SJSA1 (cell line): ENCODE results near the gene TUBB3. TPM values are rescaled to one million over a fixed set of nuclear protein-coding genes. Genes with fewer than 3 reads are reported as not detected.

ENCODE experiments used
- DNase-seq, 2 experiments: peaks; one replicate each; pipeline ENCODE4 v3.0.0-alpha.2; 2015 to 2020; ENCODE audit warnings: low spot score in 2 of 2, low read depth in 1 of 2
- H3K27ac ChIP-seq: fragments of 250-450 bp; sonication (Bioruptor Pico); 2 replicates; pipeline ENCODE4 v1.5.1; 2020; ENCODE audit warnings: mild to moderate bottlenecking, moderate library complexity
- H3K27me3 ChIP-seq: fragments of 250-450 bp; sonication (Bioruptor Pico); replicated peaks from 2 replicates; pipeline ENCODE4 v1.5.1; 2020; ENCODE audit warnings: mild to moderate bottlenecking, moderate library complexity
- H3K36me3 ChIP-seq: fragments of 250-450 bp; sonication (Bioruptor Pico); 2 replicates; pipeline ENCODE4 v1.5.1; 2020; ENCODE audit warnings: mild to moderate bottlenecking
- H3K4me1 ChIP-seq: fragments of 250-450 bp; sonication (Bioruptor Pico); replicated peaks from 2 replicates; pipeline ENCODE4 v1.6.1; 2021; ENCODE audit warnings: mild to moderate bottlenecking
- H3K4me3 ChIP-seq: fragments of 250-450 bp; sonication (Bioruptor Pico); 2 replicates; pipeline ENCODE4 v1.5.1; 2020; ENCODE audit warnings: mild to moderate bottlenecking
- H3K9me3 ChIP-seq: fragments of 250-450 bp; sonication (Bioruptor Pico); replicated peaks from 2 replicates; pipeline ENCODE4 v1.5.1; 2020; ENCODE audit warnings: mild to moderate bottlenecking
- total RNA-seq: library from RNA; depleted of rRNA; stranded (reverse); fragments of >200 nt; shearing (Covaris generic); gene quantifications from 2 replicates; pipeline ENCODE4 v1.2.3, GENCODE V29; 2014

TUBB3 gene
- total RNA-seq, 1 experiment from 2014 or later, result 104 TPM

GRCh38 chr16:89893642-89894548 lies 29.2 kb upstream of the TUBB3 start:
- Histone ChIP-seq H3K36me3 (peaks cover 91% of the 10 kb centered on the region), H3K27ac (no peak overlapping the region), H3K9me3 (no peaks in the 10 kb centered on the region), H3K4me3 (no peak overlapping the region), H3K4me1 (no peaks in the 10 kb centered on the region), H3K27me3 (no peaks in the 10 kb centered on the region)
- no peak for DNase-seq

DNA sequence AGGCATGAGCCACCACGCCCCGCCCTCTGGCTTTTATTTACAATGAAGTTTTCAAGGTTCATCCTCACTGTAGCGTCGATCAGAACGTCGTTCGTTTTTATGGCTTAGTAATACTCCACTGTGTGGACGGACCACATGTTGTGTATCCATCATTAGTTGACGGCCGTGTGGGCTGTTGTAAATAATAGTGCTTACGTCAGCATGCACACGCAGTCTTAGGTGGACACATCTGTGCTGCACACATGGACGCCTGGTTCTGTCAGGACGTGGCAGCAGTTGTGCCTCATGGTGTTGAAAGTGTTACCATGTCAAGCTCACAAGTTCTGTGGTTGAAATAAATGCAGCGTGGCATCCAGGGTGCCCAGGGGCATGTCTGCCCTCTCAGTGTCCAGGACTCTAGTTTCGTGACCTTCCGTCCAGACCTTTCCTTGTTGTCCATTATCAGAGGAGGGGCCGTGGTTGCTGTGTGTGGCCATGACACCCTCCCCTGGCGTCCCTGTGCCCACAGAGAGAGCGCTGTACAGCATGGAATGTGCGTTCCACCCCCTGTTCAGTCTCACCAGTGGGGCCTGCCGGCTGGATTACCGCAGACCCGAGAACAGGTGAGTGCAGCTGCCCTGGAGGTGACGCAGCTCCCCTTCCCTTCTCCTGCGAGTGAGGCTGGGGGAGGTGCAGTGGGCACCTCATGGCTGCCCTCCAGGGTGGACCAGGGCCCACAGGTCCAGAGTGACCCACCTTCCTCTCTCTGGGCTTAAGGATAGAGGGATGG lies 27.5 kb upstream of the TUBB3 start:
- Histone ChIP-seq H3K27ac (no peak overlapping the region), H3K27me3 (no peaks in the 10 kb centered on the region), H3K4me1 (no peaks in the 10 kb centered on the region), H3K36me3 (peaks cover 91% of the 10 kb centered on the region), H3K4me3 (no peak overlapping the region), H3K9me3 (no peaks in the 10 kb centered on the region)
- no peak for DNase-seq

GRCh38 chr16:89897204-89897603 lies 25.9 kb upstream of the TUBB3 start:
- Histone ChIP-seq H3K27me3 (no peaks in the 10 kb centered on the region), H3K4me1 (no peaks in the 10 kb centered on the region), H3K36me3 (peaks cover 80% of the 10 kb centered on the region), H3K27ac (no peak overlapping the region), H3K9me3 (no peaks in the 10 kb centered on the region), H3K4me3 (no peak overlapping the region)
- DNase-seq, result no peak

DNA sequence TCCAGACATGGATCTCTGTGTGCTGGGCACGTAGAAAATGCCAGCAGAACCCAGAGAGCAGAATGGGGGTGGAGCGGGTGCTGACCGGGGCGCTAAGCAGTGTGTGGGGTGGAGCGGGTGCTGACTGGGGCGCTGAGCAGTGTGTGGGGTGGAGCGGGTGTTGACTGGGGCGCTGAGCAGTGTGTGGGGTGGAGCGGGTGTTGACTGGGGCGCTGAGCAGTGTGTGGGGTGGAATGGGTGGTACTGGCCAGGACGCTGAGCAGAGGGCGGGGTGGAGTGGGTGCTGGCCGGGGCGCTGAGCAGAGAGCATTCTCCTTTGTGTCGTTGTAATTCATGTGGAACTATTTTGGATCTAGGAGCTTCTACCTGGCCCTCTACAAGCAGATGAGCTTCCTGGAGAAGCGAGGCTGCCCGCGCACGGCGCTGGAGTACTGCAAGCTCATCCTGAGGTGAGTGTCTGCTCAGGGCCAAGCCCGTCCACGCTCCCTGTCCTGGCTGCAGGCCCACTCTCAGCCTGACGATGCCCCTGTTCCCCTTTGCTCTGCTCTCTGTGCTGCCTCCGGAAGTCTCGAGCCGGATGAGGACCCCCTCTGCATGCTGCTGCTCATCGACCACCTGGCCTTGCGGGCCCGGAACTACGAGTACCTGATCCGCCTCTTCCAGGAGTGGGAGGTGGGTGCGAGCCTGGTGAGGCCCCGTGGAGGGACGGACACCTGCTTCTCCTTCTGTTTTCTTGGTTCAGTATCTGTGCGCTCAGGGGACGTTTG lies 24.8 kb upstream of the TUBB3 start:
- Histone ChIP-seq H3K36me3 (peaks cover 75% of the 10 kb centered on the region), H3K4me3 (no peak overlapping the region), H3K9me3 (no peaks in the 10 kb centered on the region), H3K27me3 (no peaks in the 10 kb centered on the region), H3K4me1 (no peaks in the 10 kb centered on the region), H3K27ac (no peak overlapping the region)
- no peak for DNase-seq

DNA sequence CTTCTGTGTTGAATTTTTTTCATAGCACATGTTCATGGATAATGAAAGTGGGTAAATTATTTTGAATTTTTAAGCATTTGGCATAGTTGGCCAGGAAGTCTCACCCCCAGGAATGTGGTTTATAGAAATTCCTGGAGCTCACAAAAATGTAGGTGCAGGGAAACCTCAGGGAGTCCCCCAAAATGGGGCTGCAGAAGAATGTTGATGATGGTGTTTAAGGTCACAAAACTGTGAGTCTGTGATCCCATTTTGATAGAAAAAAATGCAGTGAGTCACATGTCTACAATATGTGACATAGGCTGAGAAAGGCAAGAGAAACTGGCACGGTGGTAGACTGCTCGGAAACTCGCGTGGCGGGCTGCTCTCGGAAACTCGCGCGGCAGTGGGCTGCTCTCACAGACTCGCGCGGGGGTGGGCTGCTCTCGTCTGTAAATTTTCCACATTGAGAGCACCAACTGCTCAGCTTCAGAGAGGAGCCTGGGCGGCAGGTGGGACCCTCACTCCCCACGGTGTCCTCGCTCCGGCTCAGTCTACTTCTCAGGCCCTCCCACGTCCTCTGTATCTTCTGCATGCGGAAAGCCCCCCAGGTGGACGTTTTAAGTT lies 23.2 kb upstream of the TUBB3 start:
- H3K27ac ChIP-seq, result no peak overlapping the region
- no peaks in the 10 kb centered on the region for H3K27me3 ChIP-seq
- no peak overlapping the region for H3K4me3 ChIP-seq
- H3K9me3 ChIP-seq, result no peaks in the 10 kb centered on the region
- no peaks in the 10 kb centered on the region for H3K4me1 ChIP-seq
- DNase-seq, result no peak
- H3K36me3 ChIP-seq, result peaks cover 76% of the 10 kb centered on the region

DNA sequence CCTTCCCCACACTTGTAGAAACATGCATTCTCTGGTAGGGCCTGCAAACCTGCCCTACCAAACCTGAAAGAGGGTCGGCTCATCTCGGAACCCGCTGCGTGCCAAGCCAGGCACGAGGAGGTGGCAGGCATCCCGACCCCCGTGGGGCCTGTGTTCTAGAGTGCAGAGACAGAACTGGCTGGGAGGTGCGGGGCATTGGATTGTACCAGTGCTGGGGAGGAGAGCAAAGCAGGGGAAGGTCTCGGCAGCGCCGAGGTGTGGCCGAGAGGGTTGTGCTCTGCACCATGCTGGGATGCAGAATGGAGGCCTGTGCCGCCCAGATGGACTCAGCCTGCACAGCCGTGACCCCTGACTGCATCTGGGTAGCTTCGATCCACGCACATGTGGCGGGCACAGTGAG lies 22.3 kb upstream of the TUBB3 start:
- H3K27ac ChIP-seq, result no peak overlapping the region
- no peak for DNase-seq
- H3K4me3 ChIP-seq, result no peak overlapping the region
- no peaks in the 10 kb centered on the region for H3K27me3 ChIP-seq
- no peaks in the 10 kb centered on the region for H3K4me1 ChIP-seq
- peaks cover 76% of the 10 kb centered on the region for H3K36me3 ChIP-seq
- H3K9me3 ChIP-seq, result no peaks in the 10 kb centered on the region

DNA sequence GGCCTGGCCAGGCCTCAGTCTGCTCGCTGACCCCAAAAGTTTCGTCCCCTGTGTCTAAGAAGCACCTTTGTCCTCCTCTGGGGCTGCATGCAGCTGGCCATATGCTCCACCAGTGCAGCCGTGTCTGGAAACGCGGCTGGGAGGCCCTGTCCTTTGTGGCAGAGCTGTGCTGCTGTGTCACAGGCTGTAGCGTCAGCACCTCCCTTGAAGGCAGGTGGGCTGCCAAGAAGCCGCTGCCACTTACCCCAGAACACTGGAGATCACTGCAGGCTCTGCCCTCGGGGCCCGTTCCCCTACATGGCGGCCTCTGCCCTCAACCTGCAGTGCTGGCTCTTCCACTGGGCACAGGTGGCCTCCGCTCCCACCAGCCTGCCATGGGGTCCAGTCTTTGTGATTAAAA lies 20.2 kb upstream of the TUBB3 start:
- Histone ChIP-seq H3K4me3 (no peak overlapping the region), H3K36me3 (peaks cover 71% of the 10 kb centered on the region), H3K9me3 (no peaks in the 10 kb centered on the region), H3K27me3 (no peaks in the 10 kb centered on the region), H3K4me1 (no peaks in the 10 kb centered on the region), H3K27ac (no peak overlapping the region)
- no peak for DNase-seq

- no peak for DNase-seq
- peaks cover 67% of the 10 kb centered on the region for H3K36me3 ChIP-seq
These were observed 19.1 kb upstream of the TUBB3 start for GRCh38 chr16:89903908-89904515.

GRCh38 chr16:89904606-89905510 lies 18.3 kb upstream of the TUBB3 start:
- Histone ChIP-seq H3K27me3 (no peaks in the 10 kb centered on the region), H3K4me1 (peaks cover under 1% of the 10 kb centered on the region), H3K27ac (no peak overlapping the region), H3K36me3 (peaks cover 67% of the 10 kb centered on the region), H3K4me3 (no peak overlapping the region), H3K9me3 (no peaks in the 10 kb centered on the region)
- DNase-seq, result no peak

More at GRCh38 chr16:89903908-89904515, 19.1 kb upstream of the TUBB3 start:
- Histone ChIP-seq H3K4me3 (no peak overlapping the region), H3K9me3 (no peaks in the 10 kb centered on the region), H3K27me3 (no peaks in the 10 kb centered on the region), H3K27ac (no peak overlapping the region), H3K4me1 (no peaks in the 10 kb centered on the region)

GRCh38 chr16:89905511-89906139 lies 17.5 kb upstream of the TUBB3 start:
- H3K36me3 ChIP-seq, result peaks cover 67% of the 10 kb centered on the region
- no peaks in the 10 kb centered on the region for H3K27me3 ChIP-seq
- peaks cover 5% of the 10 kb centered on the region for H3K4me1 ChIP-seq
- no peak overlapping the region for H3K4me3 ChIP-seq
- no peaks in the 10 kb centered on the region for H3K9me3 ChIP-seq
- no peak overlapping the region for H3K27ac ChIP-seq
- DNase-seq, result no peak

GRCh38 chr16:89906140-89907025 lies 16.8 kb upstream of the TUBB3 start:
- no peak overlapping the region for H3K27ac ChIP-seq
- H3K36me3 ChIP-seq, result peaks cover 70% of the 10 kb centered on the region
- peaks cover 5% of the 10 kb centered on the region for H3K4me1 ChIP-seq

More at GRCh38 chr16:89906140-89907025, 16.8 kb upstream of the TUBB3 start:
- Histone ChIP-seq H3K9me3 (no peaks in the 10 kb centered on the region), H3K27me3 (no peaks in the 10 kb centered on the region), H3K4me3 (no peak overlapping the region)
- no peak for DNase-seq
